ENCODE data around the gene SCP2.
"Not testable (repeated sequence)": the region's sequence is repeated elsewhere in the genome, so short reads cannot be mapped to it uniquely, and the experiment has no call there.

Gene SCP2

GRCh38 chr1:52973841-52974240 lies 46.8 kb downstream of the SCP2 start:
- no peak for DNase-seq (ENCODE audit: low read depth in 3 of 3)

- DNase-seq (ENCODE audit: low read depth in 3 of 3): no peak
Measured at GRCh38 chr1:52976183-52977035, 49.3 kb downstream of the SCP2 start.

- no peak for DNase-seq (ENCODE audit: low read depth in 3 of 3)
Measured at GRCh38 chr1:52978045-52978444, 51.0 kb downstream of the SCP2 start.

GRCh38 chr1:52992733-52993132 lies 65.7 kb downstream of the SCP2 start:
- DNase-seq (ENCODE audit: low read depth in 3 of 3): not testable (repeated sequence)

- no peak for DNase-seq (ENCODE audit: low read depth in 3 of 3)
Measured at GRCh38 chr1:52994656-52995055, 67.6 kb downstream of the SCP2 start.

- no peak for DNase-seq (ENCODE audit: low read depth in 3 of 3)
Measured at GRCh38 chr1:52996653-52997052, 69.6 kb downstream of the SCP2 start.

- no peak for DNase-seq (ENCODE audit: low read depth in 3 of 3)
Measured at GRCh38 chr1:53001128-53001527, 74.1 kb downstream of the SCP2 start.

- not testable (repeated sequence) for DNase-seq (ENCODE audit: low read depth in 3 of 3)
Measured at GRCh38 chr1:53006612-53007011, 79.5 kb downstream of the SCP2 start.

GRCh38 chr1:53010247-53010646 lies 83.2 kb downstream of the SCP2 start:
- not testable (repeated sequence) for DNase-seq (ENCODE audit: low read depth in 3 of 3)

- no peak for DNase-seq (ENCODE audit: low read depth in 3 of 3)
Measured at GRCh38 chr1:53011175-53011574, 84.1 kb downstream of the SCP2 start.

- peak; percentile 44 to 82 (median 66) for DNase-seq (ENCODE audit: low read depth in 3 of 3)
Measured at GRCh38 chr1:53014791-53015507, 87.9 kb downstream of the SCP2 start.

GRCh38 chr1:53015508-53015860 lies 88.4 kb downstream of the SCP2 start:
- DNase-seq (ENCODE audit: low read depth in 3 of 3): no peak

GRCh38 chr1:53016705-53017104 lies 89.6 kb downstream of the SCP2 start:
- no peak for DNase-seq (ENCODE audit: low read depth in 3 of 3)

GRCh38 chr1:53020588-53020987 lies 93.5 kb downstream of the SCP2 start:
- DNase-seq (ENCODE audit: low read depth in 3 of 3): no peak

GRCh38 chr1:53022179-53022578 lies 95.1 kb downstream of the SCP2 start:
- DNase-seq (ENCODE audit: low read depth in 3 of 3): no peak

GRCh38 chr1:53023546-53023945 lies 96.5 kb downstream of the SCP2 start:
- DNase-seq (ENCODE audit: low read depth in 3 of 3): no peak

GRCh38 chr1:53024117-53024516 lies 97.0 kb downstream of the SCP2 start:
- no peak for DNase-seq (ENCODE audit: low read depth in 3 of 3)

- no peak for DNase-seq (ENCODE audit: low read depth in 3 of 3)
Measured at GRCh38 chr1:53025034-53025768, 98.1 kb downstream of the SCP2 start.

- no peak for DNase-seq (ENCODE audit: low read depth in 3 of 3)
Measured at GRCh38 chr1:53025769-53026112, 98.7 kb downstream of the SCP2 start.

- DNase-seq (ENCODE audit: low read depth in 3 of 3): no peak
Measured at GRCh38 chr1:53026254-53026653, 99.2 kb downstream of the SCP2 start.

- no peak for DNase-seq (ENCODE audit: low read depth in 3 of 3)
Measured at GRCh38 chr1:53031732-53032131, 104.7 kb downstream of the SCP2 start.

GRCh38 chr1:53037159-53037558 lies 110.1 kb downstream of the SCP2 start:
- DNase-seq (ENCODE audit: low read depth in 3 of 3): no peak

GRCh38 chr1:53038566-53038965 lies 111.5 kb downstream of the SCP2 start:
- DNase-seq (ENCODE audit: low read depth in 3 of 3): no peak
